SK-N-SH (cell line): ENCODE measurements around the gene PPP2R1B.

ENCODE experiments used
- EP300 ChIP-seq, 2 experiments: IDR thresholded peaks; 2 replicates each; pipeline versions ENCODE4 v1.4.0 to v1.6.1; 2012; ENCODE audit warnings: borderline replicate concordance in 1 of 2, low read depth in 1 of 2, low read length in 1 of 2
- EZH2phosphoT487 ChIP-seq: fragments of 200-600 bp; sonication (generic); IDR thresholded peaks from 2 replicates; pipeline ENCODE4 v1.6.1; 2017; ENCODE audit warnings: low read depth, mixed run types, mild to moderate bottlenecking, antibody characterized with exemption, moderate library complexity, borderline replicate concordance
- JUND ChIP-seq: IDR thresholded peaks from 2 replicates; pipeline ENCODE4 v1.4.0; 2012
- MXI1 ChIP-seq: IDR thresholded peaks from 2 replicates; pipeline ENCODE4 v1.6.1; 2012; ENCODE audit warnings: mild to moderate bottlenecking, low read depth, low read length, improper control_type of control experiment
- NFIC ChIP-seq: IDR thresholded peaks from 2 replicates; pipeline ENCODE4 v1.4.0; 2012; ENCODE audit warnings: borderline replicate concordance
- POLR2AphosphoS5 ChIP-seq: IDR thresholded peaks from 2 replicates; pipeline ENCODE4 v1.6.1; 2012; ENCODE audit warnings: low read depth, low read length
- RCOR1 ChIP-seq: fragments of 150-350 bp; IDR thresholded peaks from 2 replicates; pipeline ENCODE4 v1.6.1; 2017; ENCODE audit warnings: antibody characterized with exemption, low read length
- SMC3 ChIP-seq: IDR thresholded peaks from 2 replicates; pipeline ENCODE4 v1.6.1; 2012; ENCODE audit warnings: low read depth, low read length, improper control_type of control experiment
- YY1 ChIP-seq: IDR thresholded peaks from 2 replicates; pipeline ENCODE4 v1.4.0; 2012; ENCODE audit warnings: low read depth, mild to moderate bottlenecking
- TF ChIP-seq, protein P1 (sequence below): fragments of 200-600 bp; sonication (generic); IDR thresholded peaks from 2 replicates; pipeline ENCODE4 v1.6.1; 2017; ENCODE audit warnings: antibody characterized with exemption, mild to moderate bottlenecking, moderate library complexity
- TF ChIP-seq, protein P2 (sequence below): fragments of 150-350 bp; IDR thresholded peaks from 2 replicates; pipeline ENCODE4 v1.6.1; 2017; ENCODE audit warnings: antibody characterized with exemption, low read length, low read depth, borderline replicate concordance

DNA sequence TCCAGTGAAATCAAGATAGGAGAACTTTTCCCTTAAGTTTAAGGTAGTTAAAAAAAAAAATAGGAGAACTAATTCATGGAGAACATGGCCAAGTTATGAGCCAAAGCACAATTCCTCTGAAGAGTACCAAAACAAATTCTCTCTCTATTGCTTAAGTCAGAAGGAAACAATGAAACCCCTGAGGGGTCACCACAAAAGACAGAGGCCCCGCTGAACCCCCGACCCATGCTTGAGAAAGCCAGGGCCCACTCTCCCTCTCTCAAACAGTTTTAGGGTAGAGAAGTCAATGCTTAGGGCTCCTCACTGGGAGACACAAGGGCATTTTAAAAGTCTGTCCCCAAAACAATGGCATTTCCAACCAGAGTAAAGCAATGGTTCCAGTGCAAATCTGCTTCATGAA, 26.9 kb downstream of the PPP2R1B start:
- TF ChIP-seq YY1 (no peak), RCOR1 (no peak), EZH2phosphoT487 (no peak), JUND (no peak), POLR2AphosphoS5 (no peak), EP300 (IDR thresholded peaks at IDR 0.05; ENCODE audit: borderline replicate concordance in 1 of 2, low read depth in 1 of 2, low read length in 1 of 2) (no peak), SMC3 (no peak), NFIC (no peak), MXI1 (no peak)
- TF ChIP-seq, protein P1, sequence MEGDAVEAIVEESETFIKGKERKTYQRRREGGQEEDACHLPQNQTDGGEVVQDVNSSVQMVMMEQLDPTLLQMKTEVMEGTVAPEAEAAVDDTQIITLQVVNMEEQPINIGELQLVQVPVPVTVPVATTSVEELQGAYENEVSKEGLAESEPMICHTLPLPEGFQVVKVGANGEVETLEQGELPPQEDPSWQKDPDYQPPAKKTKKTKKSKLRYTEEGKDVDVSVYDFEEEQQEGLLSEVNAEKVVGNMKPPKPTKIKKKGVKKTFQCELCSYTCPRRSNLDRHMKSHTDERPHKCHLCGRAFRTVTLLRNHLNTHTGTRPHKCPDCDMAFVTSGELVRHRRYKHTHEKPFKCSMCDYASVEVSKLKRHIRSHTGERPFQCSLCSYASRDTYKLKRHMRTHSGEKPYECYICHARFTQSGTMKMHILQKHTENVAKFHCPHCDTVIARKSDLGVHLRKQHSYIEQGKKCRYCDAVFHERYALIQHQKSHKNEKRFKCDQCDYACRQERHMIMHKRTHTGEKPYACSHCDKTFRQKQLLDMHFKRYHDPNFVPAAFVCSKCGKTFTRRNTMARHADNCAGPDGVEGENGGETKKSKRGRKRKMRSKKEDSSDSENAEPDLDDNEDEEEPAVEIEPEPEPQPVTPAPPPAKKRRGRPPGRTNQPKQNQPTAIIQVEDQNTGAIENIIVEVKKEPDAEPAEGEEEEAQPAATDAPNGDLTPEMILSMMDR = no peak
- TF ChIP-seq, protein P2, sequence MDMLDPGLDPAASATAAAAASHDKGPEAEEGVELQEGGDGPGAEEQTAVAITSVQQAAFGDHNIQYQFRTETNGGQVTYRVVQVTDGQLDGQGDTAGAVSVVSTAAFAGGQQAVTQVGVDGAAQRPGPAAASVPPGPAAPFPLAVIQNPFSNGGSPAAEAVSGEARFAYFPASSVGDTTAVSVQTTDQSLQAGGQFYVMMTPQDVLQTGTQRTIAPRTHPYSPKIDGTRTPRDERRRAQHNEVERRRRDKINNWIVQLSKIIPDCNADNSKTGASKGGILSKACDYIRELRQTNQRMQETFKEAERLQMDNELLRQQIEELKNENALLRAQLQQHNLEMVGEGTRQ = no peak
